HG03432 (cell line): ENCODE data around the gene MT1A.
A peak's percentile ranks its signal among the peaks of the same experiment; 100 is the strongest.
"Not testable (repeated sequence)": the region's sequence is repeated elsewhere in the genome, so short reads cannot be mapped to it uniquely, and the experiment has no call there.

Source experiments
- ATAC-seq: cut with Tn5 transposase; IDR thresholded peaks from one replicate; pipeline ENCODE4 v1.9.1; 2021; ENCODE audit warnings: mild to moderate bottlenecking, moderate library complexity; ENCODE audit not compliant: unreplicated experiment

Gene MT1A

GRCh38 chr16:56610017-56610608 lies 28.4 kb upstream of the MT1A start:
- peak; percentile 18 for ATAC-seq

GRCh38 chr16:56610609-56611111 lies 27.8 kb upstream of the MT1A start:
- no peak for ATAC-seq

- no peak for ATAC-seq
These were observed 27.1 kb upstream of the MT1A start for GRCh38 chr16:56611281-56611833.

GRCh38 chr16:56613706-56614105 lies 24.8 kb upstream of the MT1A start:
- no peak for ATAC-seq

- no peak for ATAC-seq
These were observed 23.9 kb upstream of the MT1A start for GRCh38 chr16:56614549-56614991.

GRCh38 chr16:56615353-56615752 lies 23.1 kb upstream of the MT1A start:
- no peak for ATAC-seq

- no peak for ATAC-seq
These were observed 21.8 kb upstream of the MT1A start for GRCh38 chr16:56616608-56617211.

- peak; percentile 69 for ATAC-seq
These were observed 21.0 kb upstream of the MT1A start for GRCh38 chr16:56617212-56618085.

GRCh38 chr16:56618138-56618537 lies 20.3 kb upstream of the MT1A start:
- no peak for ATAC-seq

- ATAC-seq, result no peak
These were observed 18.0 kb upstream of the MT1A start for GRCh38 chr16:56620339-56620897.

- ATAC-seq, result not testable (repeated sequence)
These were observed 16.6 kb upstream of the MT1A start for GRCh38 chr16:56621665-56622445.

- ATAC-seq, result not testable (repeated sequence)
These were observed 15.3 kb upstream of the MT1A start for GRCh38 chr16:56623184-56623583.

- ATAC-seq, result no peak
These were observed 14.8 kb upstream of the MT1A start for GRCh38 chr16:56623637-56624036.

- peak; percentile 58 for ATAC-seq
These were observed 13.1 kb upstream of the MT1A start, which contains the start of gene MT1E for GRCh38 chr16:56625140-56625942. Gene MT1E (plus strand): TSS chr16:56625781. CDS start chr16:56625852, 71 bp downstream.

- peak; percentile 10 for ATAC-seq
These were observed 12.4 kb upstream of the MT1A start for GRCh38 chr16:56625943-56626654.

GRCh38 chr16:56626685-56627084 lies 11.8 kb upstream of the MT1A start:
- no peak for ATAC-seq

- no peak for ATAC-seq
These were observed 9.7 kb upstream of the MT1A start for GRCh38 chr16:56628486-56629350.

GRCh38 chr16:56629531-56629930 lies 8.9 kb upstream of the MT1A start:
- ATAC-seq, result peak; percentile 3
